ENCODE results near the gene SLC38A11.

The SLC38A11 gene

GRCh38 chr2:164913640-164914350, 41.5 kb downstream of the SLC38A11 start:
- no peak for DNase-seq

GRCh38 chr2:164913011-164913410, 42.3 kb downstream of the SLC38A11 start:
- no peak for DNase-seq

GRCh38 chr2:164911832-164912231, 43.5 kb downstream of the SLC38A11 start:
- DNase-seq = no peak

GRCh38 chr2:164910101-164910899, 45.0 kb downstream of the SLC38A11 start:
- peak; percentile 85 for DNase-seq

- DNase-seq = no peak
Observed at GRCh38 chr2:164906947-164907346, 48.4 kb downstream of the SLC38A11 start.

- DNase-seq = no peak
Observed at GRCh38 chr2:164905307-164905706, 50.0 kb downstream of the SLC38A11 start.

- no peak for DNase-seq
Observed at GRCh38 chr2:164903951-164904350, 51.4 kb downstream of the SLC38A11 start.

- DNase-seq = no peak
Observed at GRCh38 chr2:164903204-164903603, 52.1 kb downstream of the SLC38A11 start.

GRCh38 chr2:164899121-164899520, 56.2 kb downstream of the SLC38A11 start:
- DNase-seq = no peak

- no peak for DNase-seq
Observed at GRCh38 chr2:164898475-164898874, 56.9 kb downstream of the SLC38A11 start.

- no peak for DNase-seq
Observed at GRCh38 chr2:164897469-164898260, 57.7 kb downstream of the SLC38A11 start.

- peak; percentile 44 for DNase-seq
Observed at GRCh38 chr2:164896634-164897355, 58.5 kb downstream of the SLC38A11 start.

GRCh38 chr2:164896226-164896625, 59.1 kb downstream of the SLC38A11 start:
- DNase-seq = no peak

GRCh38 chr2:164891460-164891859, 63.9 kb downstream of the SLC38A11 start:
- DNase-seq = no peak

GRCh38 chr2:164890544-164890943, 64.8 kb downstream of the SLC38A11 start:
- no peak for DNase-seq

GRCh38 chr2:164888592-164888991, 66.7 kb downstream of the SLC38A11 start:
- no peak for DNase-seq

GRCh38 chr2:164887434-164888144, 67.7 kb downstream of the SLC38A11 start:
- no peak for DNase-seq

GRCh38 chr2:164882276-164882675, 73.0 kb downstream of the SLC38A11 start:
- DNase-seq = no peak

- DNase-seq = no peak
Observed at GRCh38 chr2:164881524-164881923, 73.8 kb downstream of the SLC38A11 start.

GRCh38 chr2:164879901-164880535, 75.3 kb downstream of the SLC38A11 start:
- DNase-seq = no peak

- DNase-seq = no peak
Observed at GRCh38 chr2:164877927-164878326, 77.4 kb downstream of the SLC38A11 start.

- no peak for DNase-seq
Observed at GRCh38 chr2:164877169-164877568, 78.2 kb downstream of the SLC38A11 start.

All from KG1 (cell line).